KOPT-K1 (cell line): ENCODE data around the gene NLRX1.
"Not testable (repeated sequence)": the region's sequence is repeated elsewhere in the genome, so short reads cannot be mapped to it uniquely, and the experiment has no call there.

Experiments
- H3K27ac ChIP-seq: fragments of 200-600 bp; sonication (generic); 2 replicates; pipeline ENCODE4 v1.5.1; 2016; ENCODE audit warnings: antibody characterized with exemption, mild to moderate bottlenecking, low read depth, low read length; ENCODE audit not compliant: poor library complexity, severe bottlenecking
- H3K36me3 ChIP-seq: fragments of 200-600 bp; sonication (generic); 2 replicates; pipeline ENCODE4 v1.5.1; 2017; ENCODE audit warnings: antibody characterized with exemption, mild to moderate bottlenecking, low read length, moderate library complexity; ENCODE audit not compliant: insufficient read depth
- H3K9me3 ChIP-seq: fragments of 200-600 bp; sonication (generic); 2 replicates; pipeline ENCODE4 v1.5.1; 2017; ENCODE audit warnings: antibody characterized with exemption, low read length, mild to moderate bottlenecking; ENCODE audit not compliant: insufficient read depth, poor library complexity, severe bottlenecking

NLRX1 gene

GRCh38 chr11:119205574-119206510 is 37.3 kb downstream of the NLRX1 start, which contains the start of gene CBL:
CBL (plus strand) TSS chr11:119206339; CDS start chr11:119206418, 79 bp downstream.
- H3K36me3 ChIP-seq, result no peaks in the 10 kb centered on the region; the same call in 1 of the 2 replicates
- H3K27ac ChIP-seq, result peak within 1 kb of the TSS; percentile 91
- no peaks in the 10 kb centered on the region for H3K9me3 ChIP-seq

- no peaks in the 10 kb centered on the region for H3K9me3 ChIP-seq
- H3K36me3 ChIP-seq, result no peaks in the 10 kb centered on the region; the same call in 1 of the 2 replicates
- peak overlapping the region; percentile 91 for H3K27ac ChIP-seq
Observed at GRCh38 chr11:119206511-119207414, 38.2 kb downstream of the NLRX1 start.

- H3K36me3 ChIP-seq, result no peaks in the 10 kb centered on the region; the same call in 1 of the 2 replicates
- no peaks in the 10 kb centered on the region for H3K9me3 ChIP-seq
- peak overlapping the region; percentile 91 for H3K27ac ChIP-seq
Observed at GRCh38 chr11:119207415-119207960, 39.0 kb downstream of the NLRX1 start.

GRCh38 chr11:119209186-119209585 is 40.7 kb downstream of the NLRX1 start:
- Histone ChIP-seq H3K27ac (no peak overlapping the region), H3K9me3 (no peaks in the 10 kb centered on the region), H3K36me3 (no peaks in the 10 kb centered on the region; the same call in 1 of the 2 replicates)

GRCh38 chr11:119210050-119210449 is 41.5 kb downstream of the NLRX1 start:
- Histone ChIP-seq H3K27ac (no peak overlapping the region), H3K9me3 (no peaks in the 10 kb centered on the region)

DNA sequence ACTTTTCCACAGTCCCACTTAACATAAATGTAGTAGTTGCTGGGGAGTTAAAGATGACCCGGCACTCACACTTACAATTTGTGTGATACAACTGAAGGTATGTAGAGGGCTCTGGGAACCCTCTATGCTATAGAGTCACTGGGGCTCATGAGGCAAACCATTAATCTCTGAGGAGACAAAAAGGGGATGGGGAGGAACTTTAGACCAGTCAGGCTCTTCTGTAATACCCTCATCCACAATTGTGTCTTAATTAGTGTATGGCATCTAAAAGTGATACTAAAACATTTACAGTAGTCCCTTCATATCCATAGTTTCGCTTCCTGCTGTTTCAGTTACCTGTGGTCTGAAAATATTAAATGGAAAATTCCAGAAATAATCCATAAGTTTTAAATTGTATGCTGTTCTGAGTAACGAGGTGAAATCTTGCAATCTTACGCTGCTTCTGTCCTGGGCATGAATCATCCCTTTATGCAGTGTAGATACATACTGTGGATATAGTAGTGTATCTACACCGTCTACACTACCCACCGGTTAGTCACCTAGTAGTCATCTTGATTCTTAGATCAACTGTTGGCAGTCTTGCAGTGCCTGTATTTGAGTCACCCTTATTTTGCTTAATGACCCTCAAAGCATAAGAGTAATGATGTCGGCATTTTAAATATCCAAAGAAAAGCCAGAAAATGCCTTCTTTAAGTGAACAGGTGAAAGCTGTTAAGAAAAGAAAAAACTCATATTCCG is 49.8 kb downstream of the NLRX1 start:
- Histone ChIP-seq H3K27ac (no peak overlapping the region), H3K9me3 (no peaks in the 10 kb centered on the region), H3K36me3 (no peaks in the 10 kb centered on the region)

More at GRCh38 chr11:119210050-119210449, 41.5 kb downstream of the NLRX1 start:
- no peaks in the 10 kb centered on the region; the same call in 1 of the 2 replicates for H3K36me3 ChIP-seq

DNA sequence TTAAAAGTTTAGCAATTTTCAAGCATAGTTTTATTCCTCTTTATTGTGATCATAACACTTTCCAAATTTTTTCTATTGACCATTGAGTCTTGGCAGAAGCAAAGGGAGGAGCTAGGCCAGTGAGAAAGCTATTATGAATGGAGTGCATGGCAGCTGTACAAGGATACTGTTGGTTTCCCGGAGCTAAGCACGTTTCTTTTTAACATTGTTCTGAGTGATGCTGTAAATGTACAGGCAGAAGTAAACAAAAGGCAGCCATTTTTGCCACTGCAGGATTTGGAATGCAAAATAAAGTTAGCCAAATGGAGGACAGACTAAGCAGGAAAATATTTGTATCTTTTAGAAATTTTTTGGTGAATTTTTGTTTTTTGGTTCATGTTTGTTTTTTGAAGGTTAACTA is 53.8 kb downstream of the NLRX1 start:
- Histone ChIP-seq H3K36me3 (no peaks in the 10 kb centered on the region), H3K27ac (no peak overlapping the region), H3K9me3 (no peaks in the 10 kb centered on the region)

GRCh38 chr11:119222891-119223290 is 54.4 kb downstream of the NLRX1 start:
- no peaks in the 10 kb centered on the region for H3K9me3 ChIP-seq
- no peak overlapping the region for H3K27ac ChIP-seq
- H3K36me3 ChIP-seq, result no peaks in the 10 kb centered on the region

DNA sequence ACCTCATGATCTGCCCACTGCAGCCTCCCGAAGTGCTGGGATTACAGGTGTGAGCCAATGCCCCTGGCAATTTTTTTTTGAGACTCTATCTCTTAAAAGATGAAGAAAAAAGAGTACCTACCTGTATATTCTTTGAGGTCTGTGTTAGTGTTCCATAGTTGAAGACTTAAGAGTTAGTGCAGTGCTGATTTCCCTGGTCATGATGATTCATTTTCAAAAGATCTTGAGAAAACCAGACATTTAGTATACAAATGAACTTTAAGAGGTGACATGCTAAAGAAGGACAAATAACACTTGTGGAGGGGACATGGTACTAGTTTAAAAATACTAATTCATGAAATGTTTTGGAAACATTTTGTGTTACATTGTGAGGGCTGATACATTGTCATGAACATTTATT is 55.3 kb downstream of the NLRX1 start:
- Histone ChIP-seq H3K9me3 (no peaks in the 10 kb centered on the region), H3K27ac (no peak overlapping the region), H3K36me3 (no peaks in the 10 kb centered on the region)

- H3K36me3 ChIP-seq, result peaks cover 16% of the 10 kb centered on the region
- not testable (repeated sequence) for H3K9me3 ChIP-seq
- H3K27ac ChIP-seq, result peak overlapping the region; percentile 46
Observed at GRCh38 chr11:119228535-119229287, 60.2 kb downstream of the NLRX1 start.

GRCh38 chr11:119229288-119229672 is 60.8 kb downstream of the NLRX1 start:
- Histone ChIP-seq H3K27ac (peak overlapping the region; percentile 16), H3K36me3 (peaks cover 22% of the 10 kb centered on the region), H3K9me3 (no peaks in the 10 kb centered on the region)

- H3K36me3 ChIP-seq, result peaks cover 27% of the 10 kb centered on the region
- no peak overlapping the region for H3K27ac ChIP-seq
- H3K9me3 ChIP-seq, result no peaks in the 10 kb centered on the region
Observed at GRCh38 chr11:119229741-119230140, 61.2 kb downstream of the NLRX1 start.
